Effector CD8-positive, alpha-beta T cell (primary cell): Measurements from ENCODE around the gene PSMD11.

Experiments
- DNase-seq: peaks from one replicate; lab custom pipeline; 2025; lab: John Stamatoyannopoulos, UW

PSMD11 gene

DNA sequence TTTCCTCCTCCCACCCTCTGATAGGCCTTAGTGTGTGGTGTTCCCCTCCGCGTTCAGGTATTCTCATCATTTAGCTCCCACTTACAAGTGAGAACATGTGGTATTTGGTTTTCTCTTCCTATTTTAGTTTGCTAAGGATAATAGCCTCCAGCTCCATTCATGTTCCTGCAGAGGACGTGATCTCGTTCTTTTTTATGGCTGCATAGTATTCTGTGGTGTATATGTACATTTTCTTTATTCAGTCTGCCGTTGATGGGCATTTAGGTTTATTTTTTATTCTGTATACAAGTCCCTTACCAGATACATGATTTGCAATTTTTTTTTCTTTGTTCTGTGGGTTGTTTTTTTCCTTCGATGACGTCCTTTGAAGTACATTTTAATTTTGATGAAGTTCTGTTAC is 23.6 kb downstream of the PSMD11 start:
- no peak for DNase-seq

DNA sequence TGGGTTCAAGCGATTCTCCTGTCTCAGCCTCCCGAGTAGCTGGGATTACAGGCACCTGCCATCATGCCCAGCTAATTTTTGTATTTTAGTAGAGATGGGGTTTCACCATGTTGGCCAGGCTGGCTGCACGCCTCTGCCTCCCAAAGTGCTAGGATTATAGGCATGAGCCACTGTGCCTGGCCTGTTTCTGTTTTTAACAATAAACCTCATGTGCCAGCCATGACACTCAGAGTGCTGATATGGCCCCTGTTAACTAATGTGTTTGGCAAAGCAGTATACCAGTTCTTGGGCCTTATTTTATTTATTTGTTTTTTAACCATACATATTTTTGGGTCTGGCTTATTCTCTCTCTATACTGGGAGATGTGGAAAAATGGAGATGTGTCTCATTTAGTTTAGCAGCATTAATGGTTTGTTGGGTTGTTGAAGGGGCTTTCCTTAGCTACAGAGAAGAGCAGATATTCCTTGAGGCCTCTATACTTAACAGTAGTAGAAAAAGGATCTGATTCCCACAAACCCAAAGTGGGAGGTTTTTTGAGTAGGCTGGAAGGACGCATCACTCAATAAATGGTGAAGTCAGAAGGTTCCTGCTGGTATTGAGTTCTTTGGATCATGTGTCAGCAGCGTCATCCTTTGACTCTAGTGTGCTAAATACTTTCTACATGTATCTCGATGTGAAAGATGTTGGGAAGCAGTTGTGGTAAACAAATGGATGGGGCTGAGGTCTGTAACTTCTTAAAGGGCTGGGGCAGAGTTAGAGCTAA is 26.3 kb downstream of the PSMD11 start:
- DNase-seq, result no peak

DNA sequence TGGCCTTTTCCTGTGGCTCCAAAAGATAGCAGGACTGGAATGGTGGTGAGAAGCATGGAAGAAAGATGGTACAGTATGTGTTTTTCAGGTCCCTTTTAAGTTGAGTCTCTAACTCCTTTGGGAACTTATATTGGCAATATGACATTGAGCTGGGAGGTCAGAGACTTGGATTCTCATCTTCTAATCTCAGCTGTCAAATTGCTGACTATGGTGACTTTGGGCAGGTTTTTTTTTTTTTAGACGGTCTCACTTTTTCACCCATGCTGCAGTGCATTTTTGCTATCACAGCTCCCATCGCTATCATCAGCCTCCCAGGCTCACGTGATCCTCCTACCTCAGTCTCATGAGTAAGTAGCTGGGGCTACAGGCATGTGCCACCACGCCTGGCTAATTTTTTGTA is 27.3 kb downstream of the PSMD11 start:
- DNase-seq, result no peak

DNA sequence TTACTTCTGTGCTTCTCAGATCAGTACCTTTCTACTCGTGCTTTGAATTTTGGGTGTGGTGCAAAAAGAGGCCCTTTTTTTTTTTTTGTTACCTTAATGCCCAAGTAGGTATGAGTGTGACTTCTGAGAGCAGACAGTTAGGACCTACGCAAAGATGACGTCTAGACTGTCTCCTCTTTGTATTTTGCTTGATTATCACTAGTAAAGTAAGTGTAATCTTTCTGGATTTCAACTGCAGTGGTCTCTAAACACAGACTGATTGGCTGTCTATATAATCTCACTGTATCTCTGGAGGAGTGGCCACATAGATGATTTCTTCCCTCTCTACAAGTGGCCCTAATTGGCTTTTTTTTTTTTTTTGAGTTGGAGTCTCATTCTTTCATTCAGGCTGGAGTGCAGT is 30.9 kb downstream of the PSMD11 start:
- DNase-seq, result no peak

DNA sequence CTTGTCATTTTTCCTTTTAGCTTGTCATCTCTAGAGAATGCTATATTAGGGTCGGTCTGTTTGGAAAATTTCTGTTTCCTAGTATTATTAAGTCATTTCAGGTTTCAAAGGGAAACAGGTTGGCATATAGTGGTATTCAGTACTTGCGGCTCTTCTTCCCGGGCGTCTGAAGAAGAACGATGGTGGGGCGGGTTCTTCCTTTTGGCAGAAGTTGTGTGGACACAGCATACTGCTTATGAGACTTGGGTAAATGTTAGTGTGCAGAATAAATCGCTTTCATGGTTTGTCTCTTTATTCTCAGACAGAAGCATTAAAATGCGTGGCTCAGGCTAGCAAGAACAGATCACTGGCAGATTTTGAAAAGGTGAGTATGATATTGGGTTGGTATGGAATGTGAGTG is 32.9 kb downstream of the PSMD11 start:
- no peak for DNase-seq

DNA sequence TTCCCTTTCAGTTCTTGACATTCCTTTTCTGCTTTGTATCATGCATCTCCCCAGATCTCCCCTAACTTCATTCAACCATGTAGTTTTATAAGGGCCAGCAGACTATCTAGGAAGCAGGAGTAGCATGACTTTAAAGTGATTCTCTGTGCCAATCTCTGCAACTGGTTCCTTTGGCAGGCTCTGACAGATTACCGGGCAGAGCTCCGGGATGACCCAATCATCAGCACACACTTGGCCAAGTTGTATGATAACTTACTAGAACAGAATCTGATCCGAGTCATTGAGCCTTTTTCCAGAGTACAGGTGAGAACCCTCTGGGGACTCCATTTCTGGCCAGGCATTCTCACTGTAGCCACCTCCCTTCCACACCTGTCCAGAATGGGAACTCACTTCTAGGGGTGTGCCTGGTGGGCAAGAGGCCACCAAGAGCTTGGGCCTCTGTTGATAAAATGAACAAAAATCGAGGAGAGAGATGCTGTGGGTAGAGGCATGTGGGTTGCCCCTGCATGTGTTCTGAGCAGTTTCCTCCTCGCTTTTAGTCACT is 34.8 kb downstream of the PSMD11 start:
- no peak for DNase-seq

DNA sequence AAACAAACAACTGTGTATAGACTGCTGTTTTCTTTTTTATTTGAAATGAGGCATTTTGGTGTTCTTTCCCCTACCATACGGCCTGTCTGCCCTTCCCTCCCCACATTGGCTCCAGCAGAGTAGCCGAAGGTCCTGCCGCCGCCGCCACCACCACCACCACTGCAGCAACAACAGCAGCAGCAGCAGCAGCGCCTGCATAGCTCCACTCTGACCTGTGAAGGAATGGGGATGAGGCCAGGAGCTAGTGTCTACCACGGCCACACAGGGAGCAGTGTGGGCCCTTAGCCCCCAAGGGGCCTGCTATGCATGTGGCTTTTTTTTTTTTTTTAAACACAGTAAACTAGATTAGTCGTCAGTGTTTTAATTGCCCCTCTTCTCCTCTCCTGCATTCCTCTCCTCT is 36.9 kb downstream of the PSMD11 start:
- no peak for DNase-seq

DNA sequence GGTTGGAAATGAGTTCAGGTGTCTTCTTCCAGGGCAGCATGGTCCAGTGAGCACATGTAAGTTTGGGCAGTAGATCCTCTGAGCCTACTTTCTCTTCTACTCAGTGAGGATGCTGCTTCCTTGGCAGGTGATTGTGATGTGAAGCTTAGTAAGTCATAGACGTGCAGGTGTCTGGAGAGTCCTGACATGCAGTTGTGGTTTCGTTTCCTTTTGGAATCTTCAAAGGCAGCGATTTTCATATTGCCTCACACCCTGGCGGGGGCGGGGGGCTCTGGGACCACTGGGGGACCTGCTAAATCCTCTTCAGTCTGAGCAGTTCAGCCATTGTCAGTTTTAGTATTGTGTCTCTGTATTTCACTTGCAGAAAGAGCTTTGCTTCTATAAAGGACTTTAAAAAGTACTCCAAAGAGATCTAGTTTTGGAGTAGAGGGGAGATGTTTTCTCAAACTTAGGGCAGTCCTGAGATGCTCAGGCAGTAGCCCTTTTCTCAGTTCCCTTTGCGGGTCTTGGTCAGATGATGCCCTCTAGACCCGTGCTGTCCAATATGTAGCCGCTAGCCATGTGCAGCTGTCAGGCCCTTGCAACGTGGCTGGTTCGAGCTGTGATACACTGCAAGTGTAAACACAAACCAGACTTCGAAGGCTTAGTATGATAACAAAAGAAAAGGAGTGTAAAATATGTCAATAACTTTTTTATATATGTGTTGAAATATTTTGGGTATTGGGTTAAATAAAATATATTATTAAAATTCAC is 38.4 kb downstream of the PSMD11 start:
- no peak for DNase-seq

DNA sequence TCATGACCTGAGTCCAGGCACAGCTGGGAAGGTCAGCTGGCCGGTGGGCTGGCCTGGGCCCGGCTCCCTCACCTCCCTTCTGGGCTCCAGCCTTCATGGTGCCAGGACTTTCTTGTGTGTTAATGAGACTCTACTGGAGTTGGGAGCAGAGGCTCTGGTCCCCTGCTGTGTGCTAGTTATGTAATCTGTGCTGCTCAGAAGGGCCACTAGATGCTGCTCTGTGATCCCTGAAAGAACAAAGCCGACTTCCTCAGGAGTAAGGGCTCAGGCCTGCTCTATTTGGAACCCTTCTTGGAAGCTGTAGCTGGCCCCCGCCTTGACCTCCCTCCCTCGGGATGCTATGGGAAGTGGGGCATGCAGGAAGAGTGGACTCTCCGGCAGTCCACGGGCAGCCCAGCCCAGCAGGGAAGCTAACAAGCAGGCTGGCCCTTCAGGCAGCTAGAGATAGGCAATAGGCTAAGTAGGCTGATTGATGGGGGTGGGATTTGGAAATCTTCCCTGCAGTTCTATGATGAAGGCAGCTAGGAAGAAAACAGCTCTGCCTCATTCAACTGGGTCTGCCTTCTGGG is 39.2 kb downstream of the PSMD11 start:
- no peak for DNase-seq

DNA sequence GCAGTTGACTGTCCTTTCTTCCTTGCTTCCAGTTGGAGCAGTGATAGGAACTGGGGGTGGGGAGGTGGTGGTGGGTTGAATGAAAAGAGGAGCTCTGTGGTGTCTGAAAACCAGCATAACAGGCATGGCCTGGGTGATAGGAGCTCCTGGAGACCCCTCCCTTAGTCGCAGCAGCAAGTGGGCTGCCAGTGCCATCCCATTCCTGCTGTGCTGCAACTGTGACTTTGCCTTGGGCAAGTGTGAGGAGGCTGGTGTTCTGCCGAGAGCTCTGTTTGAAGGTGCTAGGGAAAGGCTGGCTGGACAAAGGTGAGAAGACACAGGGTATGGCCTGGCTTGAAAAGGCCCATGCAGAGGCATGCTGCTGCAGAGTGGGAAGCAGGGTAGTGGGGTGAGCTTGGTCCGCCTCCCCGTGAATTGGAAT is 39.7 kb downstream of the PSMD11 start:
- no peak for DNase-seq

DNA sequence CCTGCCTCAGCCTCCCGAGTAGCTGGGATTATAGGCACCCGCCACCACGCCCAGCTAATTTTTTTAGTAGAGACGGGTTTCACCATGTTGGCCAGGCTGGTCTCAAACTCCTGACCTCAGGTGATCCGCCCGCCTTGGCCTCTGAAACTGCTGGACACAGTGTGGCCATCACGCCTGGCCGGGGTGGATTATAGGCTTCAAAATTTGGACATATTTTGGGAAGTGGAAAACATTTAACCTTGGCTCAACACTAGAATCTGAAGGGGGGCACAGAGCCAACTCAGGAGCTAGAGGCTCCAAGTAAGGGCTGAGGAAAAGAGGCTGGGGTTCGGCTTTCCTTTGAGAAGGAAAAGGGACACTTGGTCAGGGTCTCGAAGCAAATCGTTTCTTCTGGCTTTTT is 40.3 kb downstream of the PSMD11 start:
- DNase-seq, result no peak

DNA sequence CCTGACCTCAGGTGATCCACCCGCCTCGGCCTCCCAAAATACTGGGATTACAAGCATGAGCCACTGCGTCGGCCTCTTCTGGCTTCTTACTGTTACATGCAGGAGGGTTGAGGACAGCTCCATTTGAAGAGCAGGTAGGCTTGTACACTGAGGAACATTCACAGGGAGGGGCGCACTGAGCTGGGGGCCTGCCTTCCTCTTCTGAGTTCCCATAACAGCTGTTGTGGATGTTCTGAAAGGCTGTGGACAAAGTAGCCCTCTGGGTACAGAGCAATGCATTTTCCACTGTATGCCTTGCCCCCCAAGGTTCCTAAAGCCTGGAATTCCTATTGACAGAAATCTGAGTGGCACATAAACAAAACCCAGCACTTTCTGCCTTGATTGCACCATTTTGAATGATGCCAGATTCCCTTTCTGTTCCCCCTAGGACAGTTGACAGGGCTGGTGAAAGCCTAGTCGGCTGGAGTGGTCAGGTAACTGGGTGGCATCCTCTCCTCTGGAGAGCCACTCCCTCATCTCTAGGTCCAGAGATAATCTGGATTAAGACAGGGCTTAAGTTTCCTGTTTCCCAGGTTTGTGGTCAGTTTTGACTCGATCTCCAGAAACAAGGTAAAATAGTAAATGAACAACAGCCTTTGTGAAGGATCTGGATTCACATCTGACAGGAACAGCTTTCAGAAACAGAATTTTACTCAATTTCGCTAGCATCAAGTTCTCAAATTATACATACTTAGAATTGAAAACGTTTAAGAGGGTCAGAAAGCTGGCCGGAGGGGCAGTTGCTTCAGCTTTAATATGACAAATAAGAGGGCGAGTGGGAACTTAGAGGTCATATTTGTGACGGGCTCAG is 41.2 kb downstream of the PSMD11 start:
- no peak for DNase-seq

DNA sequence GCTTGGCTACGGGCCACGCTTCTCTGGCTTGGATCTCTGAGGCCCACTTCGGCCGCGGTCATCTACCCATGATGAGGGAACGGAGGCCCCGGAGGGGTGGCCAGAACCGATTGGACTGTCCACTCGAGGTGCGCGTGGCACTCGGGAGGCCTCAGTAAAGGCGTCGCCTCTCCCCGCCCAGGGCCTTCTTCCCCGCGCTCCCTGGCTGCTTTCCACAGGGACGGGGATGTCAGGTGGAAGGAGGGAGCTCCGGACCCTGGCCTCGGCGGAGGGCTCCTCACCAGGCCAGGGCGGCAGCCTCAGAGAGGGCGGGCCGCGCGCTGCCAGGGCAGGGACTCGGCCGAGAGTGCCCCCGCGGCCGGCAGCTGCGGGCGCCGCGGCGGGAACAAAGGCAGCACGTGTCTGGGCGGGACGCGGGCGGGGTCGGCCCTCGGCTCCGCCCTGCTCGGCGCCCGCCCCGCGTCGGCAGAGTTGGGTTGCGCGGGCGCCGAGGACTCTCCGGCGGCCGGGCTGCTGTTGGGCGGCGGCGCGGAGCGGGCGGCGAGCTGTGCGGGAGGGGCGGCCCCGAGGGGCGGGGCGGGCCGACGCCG is 41.9 kb downstream of the PSMD11 start:
- peak; percentile 53 for DNase-seq

DNA sequence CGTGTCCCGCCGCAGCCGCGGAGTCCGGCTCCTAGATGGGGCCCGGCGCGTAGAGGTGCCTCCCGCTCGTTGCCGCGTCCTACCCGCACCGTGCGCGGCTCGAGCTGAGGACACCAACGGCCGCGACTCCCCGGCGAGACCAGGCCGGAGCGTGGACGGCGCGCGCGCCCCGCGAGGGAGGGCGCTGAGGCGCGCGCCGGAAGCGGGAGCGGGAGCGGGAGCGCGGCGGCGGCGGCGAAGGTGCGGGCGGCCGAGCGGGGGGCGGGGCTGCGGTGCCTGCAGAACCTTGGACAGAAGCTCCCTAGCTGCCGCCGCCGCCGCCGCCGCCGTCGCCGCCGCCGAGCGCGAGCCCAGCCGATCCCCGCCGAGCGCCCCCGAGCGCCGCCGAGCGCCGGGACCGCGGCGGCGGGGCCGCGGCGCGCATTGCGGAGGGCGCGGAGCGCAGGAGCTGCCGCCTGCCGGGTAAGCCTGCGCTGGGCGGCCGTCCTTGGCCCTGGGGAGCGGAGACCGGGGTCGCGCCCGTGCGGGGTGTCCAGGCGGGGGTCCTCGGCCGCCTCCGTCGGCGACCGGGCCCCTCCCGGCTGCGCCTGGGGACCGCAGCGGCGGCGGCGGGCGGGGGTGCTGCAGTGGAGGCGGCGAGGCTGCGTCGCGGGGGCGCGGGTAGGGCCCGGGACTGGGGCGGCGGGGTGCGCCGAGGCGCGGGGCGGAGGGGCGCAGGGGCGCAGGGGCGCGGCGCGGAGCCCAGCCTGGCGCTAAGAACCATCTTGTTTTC is 42.6 kb downstream of the PSMD11 start, which contains the start of gene CDK5R1:
Gene CDK5R1 (plus strand): TSS at position 293 of the 772 bp plus-strand sequence. CDS start 628 bp downstream, outside the sequence.
- DNase-seq, result peak; percentile 50

DNA sequence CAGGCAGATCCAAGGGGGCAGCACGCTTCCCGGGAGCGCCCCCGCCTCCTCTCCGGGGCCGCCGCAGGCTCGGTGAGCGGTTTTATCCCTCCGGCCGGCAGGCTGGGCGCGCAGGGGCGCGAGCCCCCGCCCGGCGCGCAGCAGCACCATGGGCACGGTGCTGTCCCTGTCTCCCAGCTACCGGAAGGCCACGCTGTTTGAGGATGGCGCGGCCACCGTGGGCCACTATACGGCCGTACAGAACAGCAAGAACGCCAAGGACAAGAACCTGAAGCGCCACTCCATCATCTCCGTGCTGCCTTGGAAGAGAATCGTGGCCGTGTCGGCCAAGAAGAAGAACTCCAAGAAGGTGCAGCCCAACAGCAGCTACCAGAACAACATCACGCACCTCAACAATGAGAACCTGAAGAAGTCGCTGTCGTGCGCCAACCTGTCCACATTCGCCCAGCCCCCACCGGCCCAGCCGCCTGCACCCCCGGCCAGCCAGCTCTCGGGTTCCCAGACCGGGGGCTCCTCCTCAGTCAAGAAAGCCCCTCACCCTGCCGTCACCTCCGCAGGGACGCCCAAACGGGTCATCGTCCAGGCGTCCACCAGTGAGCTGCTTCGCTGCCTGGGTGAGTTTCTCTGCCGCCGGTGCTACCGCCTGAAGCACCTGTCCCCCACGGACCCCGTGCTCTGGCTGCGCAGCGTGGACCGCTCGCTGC is 43.3 kb downstream of the PSMD11 start:
- no peak for DNase-seq

DNA sequence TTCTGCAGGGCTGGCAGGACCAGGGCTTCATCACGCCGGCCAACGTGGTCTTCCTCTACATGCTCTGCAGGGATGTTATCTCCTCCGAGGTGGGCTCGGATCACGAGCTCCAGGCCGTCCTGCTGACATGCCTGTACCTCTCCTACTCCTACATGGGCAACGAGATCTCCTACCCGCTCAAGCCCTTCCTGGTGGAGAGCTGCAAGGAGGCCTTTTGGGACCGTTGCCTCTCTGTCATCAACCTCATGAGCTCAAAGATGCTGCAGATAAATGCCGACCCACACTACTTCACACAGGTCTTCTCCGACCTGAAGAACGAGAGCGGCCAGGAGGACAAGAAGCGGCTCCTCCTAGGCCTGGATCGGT is 43.9 kb downstream of the PSMD11 start:
- DNase-seq, result no peak

DNA sequence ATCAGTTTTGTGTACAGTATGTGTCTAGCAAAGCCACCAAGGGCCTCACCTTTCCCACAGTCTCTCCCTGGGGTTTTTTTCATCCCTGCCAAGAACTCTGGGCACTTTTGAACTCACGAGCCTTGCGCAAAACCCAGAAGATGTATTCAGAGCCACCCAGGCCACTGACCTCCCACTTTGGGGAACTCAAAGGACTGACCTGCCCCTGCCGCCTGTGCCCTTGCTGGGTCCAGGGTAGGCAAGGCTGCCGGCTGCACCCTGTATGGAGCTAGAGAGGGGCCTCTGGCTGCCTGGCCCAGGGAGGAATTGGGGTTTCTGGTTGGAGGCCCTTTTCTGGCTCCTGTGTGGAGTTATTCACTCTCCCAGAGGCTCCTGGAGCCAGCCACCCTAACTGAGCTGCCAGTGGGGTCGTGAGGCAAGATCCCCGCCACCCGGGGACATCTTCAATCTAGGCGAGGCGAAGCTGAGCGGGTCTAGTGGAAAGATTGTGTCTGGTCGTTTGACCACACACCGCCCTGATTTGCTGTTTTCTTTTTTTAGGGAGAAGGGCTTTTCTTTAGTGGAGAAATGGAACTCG is 44.4 kb downstream of the PSMD11 start:
- no peak for DNase-seq

DNA sequence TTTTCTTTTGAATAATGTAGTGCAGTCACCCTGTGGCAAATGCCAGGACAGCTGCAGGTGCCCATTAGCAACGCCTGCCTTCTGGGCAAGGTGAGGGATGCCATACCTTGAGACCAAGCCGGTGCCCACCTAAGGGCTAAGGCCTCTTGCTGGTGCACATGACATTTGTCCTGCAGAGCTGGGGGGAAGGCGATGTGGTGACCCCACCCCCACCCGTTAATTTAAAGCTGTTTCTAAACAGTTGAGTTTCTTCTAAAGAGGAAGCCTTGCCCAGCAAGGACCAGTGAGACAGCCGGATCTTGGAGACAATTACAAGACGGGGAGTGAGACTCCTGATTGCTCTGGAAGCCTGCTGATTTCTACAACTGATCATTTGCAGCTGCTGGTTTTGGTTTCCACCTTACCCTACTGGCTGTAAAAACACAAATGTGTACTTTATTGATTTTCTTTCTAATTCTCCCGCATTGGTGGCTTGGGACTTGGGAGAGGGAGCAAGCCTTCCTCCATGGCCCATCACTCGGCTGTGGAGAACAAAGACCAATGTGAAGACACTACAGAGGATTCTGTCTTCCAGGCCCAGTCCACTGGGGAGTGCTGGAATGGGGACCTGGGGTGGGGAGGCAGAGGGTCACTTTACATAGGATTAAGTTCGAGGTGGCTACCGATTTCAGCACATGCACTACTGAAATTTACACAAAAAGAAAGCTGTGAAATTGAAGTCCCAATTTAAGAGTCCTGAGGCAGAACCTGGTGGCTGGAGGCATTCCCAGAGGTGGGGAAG is 45.2 kb downstream of the PSMD11 start:
- DNase-seq, result no peak

DNA sequence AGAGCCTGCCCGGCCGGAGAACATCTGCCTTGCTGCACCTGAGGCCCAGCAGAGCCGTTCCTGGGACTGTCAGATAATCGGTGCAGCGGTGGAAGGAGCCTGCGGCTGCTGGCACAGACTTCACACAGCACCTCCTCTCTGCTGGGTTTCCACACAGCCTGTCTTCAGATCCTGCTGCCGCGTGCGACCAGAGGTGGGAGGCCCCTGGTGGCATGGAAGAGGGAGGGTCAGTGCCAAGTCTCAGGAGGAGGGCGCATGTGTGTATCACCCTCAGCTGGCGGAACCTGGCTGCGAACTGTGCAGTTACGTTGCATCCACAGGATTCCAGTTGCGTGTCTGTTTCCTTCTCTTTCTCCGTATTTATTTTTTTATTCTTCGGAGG is 45.8 kb downstream of the PSMD11 start:
- DNase-seq, result no peak
